Immature natural killer cell (primary cell): ENCODE results near the gene GPR18. TPM values are rescaled to one million over a fixed set of nuclear protein-coding genes. Genes with fewer than 3 reads are reported as not detected.

ENCODE experiments used
- DNase-seq, 3 donors: peaks; one replicate each; pipeline ENCODE4 v3.0.0; 2022; ENCODE audit warnings: mixed read lengths in 1 of 3
- H3K27ac Mint-ChIP-seq, 6 donors: one replicate each; pipeline ENCODE4 v1.8.0; 2020; ENCODE audit warnings: mixed read lengths in 6 of 6, mild to moderate bottlenecking in 5 of 6, inconsistent platforms in 4 of 6, moderate library complexity in 3 of 6
- H3K27me3 Mint-ChIP-seq, 3 donors: one replicate each; pipeline ENCODE4 v1.8.0; 2020 to 2021; ENCODE audit warnings: low read depth in 3 of 3, mild to moderate bottlenecking in 3 of 3, mixed read lengths in 3 of 3, moderate library complexity in 3 of 3, inconsistent platforms in 1 of 3
- H3K36me3 Mint-ChIP-seq, 3 donors: one replicate each; pipeline ENCODE4 v1.8.0; 2020; ENCODE audit warnings: mixed read lengths in 3 of 3, inconsistent platforms in 2 of 3, mild to moderate bottlenecking in 2 of 3
- H3K4me1 Mint-ChIP-seq, 2 donors: one replicate each; pipeline ENCODE4 v1.8.0; 2020; ENCODE audit warnings: inconsistent platforms in 2 of 2, mild to moderate bottlenecking in 2 of 2, mixed read lengths in 2 of 2, moderate library complexity in 1 of 2
- H3K4me3 Mint-ChIP-seq, 5 donors: one replicate each; pipeline ENCODE4 v1.8.0; 2020; ENCODE audit warnings: mild to moderate bottlenecking in 5 of 5, mixed read lengths in 5 of 5, inconsistent platforms in 3 of 5, moderate library complexity in 3 of 5
- H3K9me3 Mint-ChIP-seq, 6 donors: one replicate each; pipeline ENCODE4 v1.8.0; 2020; ENCODE audit warnings: mild to moderate bottlenecking in 6 of 6, mixed read lengths in 6 of 6, inconsistent platforms in 4 of 6, moderate library complexity in 3 of 6
- polyA plus RNA-seq, 3 donors: library from polyadenylated mRNA; unstranded; fragments of 300-500 nt; fragmentation: Illumina TruSeq; gene quantifications; one replicate each; pipeline ENCODE4 v1.2.3, GENCODE V29; 2021

GPR18 gene
- polyA plus RNA-seq, 3 donors from 2014 or later, result 10.1 to 30.0 (median 21.1) TPM

DNA sequence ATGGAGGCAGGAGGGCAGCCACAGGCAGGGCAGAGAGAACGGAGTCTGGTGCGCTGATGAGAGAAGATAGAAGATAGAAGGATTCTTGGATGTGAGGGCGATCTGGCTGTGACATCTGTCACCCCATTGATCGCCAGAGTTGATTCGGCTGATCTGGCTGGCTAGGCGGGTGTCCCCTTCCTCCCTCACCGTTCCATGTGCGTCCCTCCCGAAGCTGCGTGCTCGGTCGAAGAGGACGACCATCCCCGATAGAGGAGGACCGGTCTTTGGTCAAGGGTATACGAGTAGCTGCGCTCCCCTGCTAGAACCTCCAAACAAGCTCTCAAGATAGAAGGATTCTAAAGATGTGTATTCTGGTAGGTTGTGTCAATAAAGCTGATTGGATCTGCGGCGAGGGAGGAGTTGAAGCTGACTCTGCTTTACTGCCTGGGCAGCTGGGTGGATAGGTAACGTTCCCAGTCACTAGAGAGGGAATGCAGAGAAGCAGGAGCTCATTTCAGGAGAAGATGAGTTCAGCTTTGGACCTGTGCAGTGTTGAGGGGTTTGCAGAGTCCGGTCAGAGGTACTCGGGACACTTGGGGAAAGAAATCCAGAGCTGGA is 52.5 kb downstream of the GPR18 start:
- Mint-ChIP-seq H3K4me3 (peak overlapping the region in 3 of 5 donors; percentile 15 to 81 (median 57)), H3K27ac (peak overlapping the region in 4 of 6 donors; percentile 82 to 88 (median 84)), H3K36me3 (peaks cover 0 to 5% (median 4%) of the 10 kb centered on the region in 3 donors), H3K27me3 (peaks cover 5 to 17% (median 6%) of the 10 kb centered on the region in 3 donors), H3K9me3 (no peaks in the 10 kb centered on the region), H3K4me1 (peaks cover 73 to 82% of the 10 kb centered on the region in 2 donors)
- DNase-seq, result no peak

Other genes with a start within 250 kb of the GPR18 start
- gene UBAC2, start 57.5 kb downstream of the GPR18 start, polyA plus RNA-seq, result 100 to 1,000 TPM; 114 to 130 (median 115) TPM
- gene GPR183, start 49.0 kb upstream of the GPR18 start, polyA plus RNA-seq, result 100 to 1,000 TPM in 1 of 3 donors, 10 to 100 TPM in 2; 63.2 to 154 (median 87.1) TPM
- 100 to 1,000 TPM in 1 of 3 donors, 10 to 100 TPM in 2; 57.5 to 109 (median 83.0) TPM for gene TM9SF2, start 243.1 kb upstream of the GPR18 start, polyA plus RNA-seq